ENCODE results near the gene SLC24A3. TPM values are rescaled to one million over a fixed set of nuclear protein-coding genes. Genes with fewer than 3 reads are reported as not detected.

Gene SLC24A3
- total RNA-seq, 2 experiments from 2014 or later, result not detected

GRCh38 chr20:19371112-19371511, 158.7 kb downstream of the SLC24A3 start:
- ChIA-PET CTCF (ENCODE audit: unreplicated experiment) (no interaction called here), POLR2A (interaction anchor here (0.5 kb wide), 1 partner anchor 256 kb away, joined by 3 read pairs; no protein-coding TSS in a partner anchor)
- no TSS peak for BruUV-seq (replicated peaks)
- Histone ChIP-seq H3K4me2 (ENCODE audit: low read length) (no peak overlapping the region), H3K27ac (ENCODE audit: low read depth, low read length, poor library complexity, severe bottlenecking) (no peak overlapping the region), H3K79me2 (ENCODE audit: insufficient read depth, low read depth, low read length) (no peaks in the 10 kb centered on the region), H2AFZ (ENCODE audit: low read length) (no peak overlapping the region), H3K4me1 (ENCODE audit: insufficient read depth, low read length, poor library complexity, severe bottlenecking) (no peaks in the 10 kb centered on the region), H3K4me3 (ENCODE audit: low read depth, low read length, poor library complexity, severe bottlenecking) (no peak overlapping the region), H3K36me3 (ENCODE audit: insufficient read depth, low read length) (no peaks in the 10 kb centered on the region), H3K9me3 (ENCODE audit: low read length) (no peaks in the 10 kb centered on the region), H3K9me2 (ENCODE audit: insufficient read depth, low read length) (no peaks in the 10 kb centered on the region), H4K20me1 (ENCODE audit: insufficient read depth, low read length) (no peaks in the 10 kb centered on the region)
- no peak for DNase-seq (ENCODE audit: low spot score)
- intact Hi-C loops (cut with micrococcal nuclease; ENCODE audit: unreplicated experiment), result no loop called here
- no peak for TF ChIP-seq EZH2phosphoT487 (IDR thresholded peaks at IDR 0.05; ENCODE audit: borderline replicate concordance, low read depth, low read length)
- TF ChIP-seq CTCF (conservative IDR thresholded peaks at IDR 0.05; ENCODE audit: low read length), result no peak

GRCh38 chr20:19374216-19374615, 161.8 kb downstream of the SLC24A3 start:
- no peak overlapping the region for H3K4me3 ChIP-seq (ENCODE audit: low read depth, low read length, poor library complexity, severe bottlenecking)
- TF ChIP-seq EZH2phosphoT487 (IDR thresholded peaks at IDR 0.05; ENCODE audit: borderline replicate concordance, low read depth, low read length) (no peak), CTCF (conservative IDR thresholded peaks at IDR 0.05; ENCODE audit: low read length) (no peak)
- H3K36me3 ChIP-seq (ENCODE audit: insufficient read depth, low read length), result no peaks in the 10 kb centered on the region
- no peaks in the 10 kb centered on the region for H3K9me2 ChIP-seq (ENCODE audit: insufficient read depth, low read length)
- CTCF ChIA-PET (ENCODE audit: unreplicated experiment), result no interaction called here
- H3K79me2 ChIP-seq (ENCODE audit: insufficient read depth, low read depth, low read length), result no peaks in the 10 kb centered on the region
- H3K27ac ChIP-seq (ENCODE audit: low read depth, low read length, poor library complexity, severe bottlenecking), result no peak overlapping the region
- H3K4me2 ChIP-seq (ENCODE audit: low read length), result no peak overlapping the region
- POLR2A ChIA-PET, result no interaction called here
- DNase-seq (ENCODE audit: low spot score), result no peak
- no peak overlapping the region for H2AFZ ChIP-seq (ENCODE audit: low read length)
- no TSS peak for BruUV-seq (replicated peaks)
- H3K4me1 ChIP-seq (ENCODE audit: insufficient read depth, low read length, poor library complexity, severe bottlenecking), result no peaks in the 10 kb centered on the region
- H4K20me1 ChIP-seq (ENCODE audit: insufficient read depth, low read length), result no peaks in the 10 kb centered on the region
- H3K9me3 ChIP-seq (ENCODE audit: low read length), result no peaks in the 10 kb centered on the region
- intact Hi-C loops (cut with micrococcal nuclease; ENCODE audit: unreplicated experiment), result no loop called here

GRCh38 chr20:19375395-19375794, 163.0 kb downstream of the SLC24A3 start:
- TF ChIP-seq EZH2phosphoT487 (IDR thresholded peaks at IDR 0.05; ENCODE audit: borderline replicate concordance, low read depth, low read length) (no peak), CTCF (conservative IDR thresholded peaks at IDR 0.05; ENCODE audit: low read length) (no peak)
- BruUV-seq (replicated peaks), result no TSS peak
- H2AFZ ChIP-seq (ENCODE audit: low read length), result no peak overlapping the region
- no peaks in the 10 kb centered on the region for H3K4me1 ChIP-seq (ENCODE audit: insufficient read depth, low read length, poor library complexity, severe bottlenecking)
- H4K20me1 ChIP-seq (ENCODE audit: insufficient read depth, low read length), result no peaks in the 10 kb centered on the region
- intact Hi-C loops (cut with micrococcal nuclease; ENCODE audit: unreplicated experiment), result no loop called here
- H3K4me2 ChIP-seq (ENCODE audit: low read length), result no peak overlapping the region
- no peaks in the 10 kb centered on the region for H3K79me2 ChIP-seq (ENCODE audit: insufficient read depth, low read depth, low read length)
- ChIA-PET POLR2A (no interaction called here), CTCF (ENCODE audit: unreplicated experiment) (interaction anchor here (0.6 kb wide), 1 partner anchor 40 kb away, joined by 3 read pairs; no protein-coding TSS in a partner anchor)
- no peaks in the 10 kb centered on the region for H3K9me3 ChIP-seq (ENCODE audit: low read length)
- no peaks in the 10 kb centered on the region for H3K36me3 ChIP-seq (ENCODE audit: insufficient read depth, low read length)
- DNase-seq (ENCODE audit: low spot score), result no peak
- H3K27ac ChIP-seq (ENCODE audit: low read depth, low read length, poor library complexity, severe bottlenecking), result no peak overlapping the region
- no peaks in the 10 kb centered on the region for H3K9me2 ChIP-seq (ENCODE audit: insufficient read depth, low read length)
- no peak overlapping the region for H3K4me3 ChIP-seq (ENCODE audit: low read depth, low read length, poor library complexity, severe bottlenecking)

Measured in OCI-LY7 (cell line).